Body of pancreas (tissue), 4 donors: ENCODE data around the gene SERTAD1.

Experiments used
- POLR2A ChIP-seq, 3 donors: fragments of 450-650 bp; IDR thresholded peaks; one replicate each; pipeline ENCODE4 v1.6.1; 2016; ENCODE audit warnings: antibody characterized with exemption in 3 of 3, mild to moderate bottlenecking in 2 of 3
- TF ChIP-seq, protein P1 (sequence below), 7 experiments: fragments of 450-650 bp in 4 of 7; fragments of 200-600 bp in 3 of 7; sonication (generic) in 3 of 7; IDR thresholded peaks; one replicate each; pipeline ENCODE4 v1.5.1; 2016 to 2019; ENCODE audit warnings: antibody characterized with exemption in 7 of 7

DNA sequence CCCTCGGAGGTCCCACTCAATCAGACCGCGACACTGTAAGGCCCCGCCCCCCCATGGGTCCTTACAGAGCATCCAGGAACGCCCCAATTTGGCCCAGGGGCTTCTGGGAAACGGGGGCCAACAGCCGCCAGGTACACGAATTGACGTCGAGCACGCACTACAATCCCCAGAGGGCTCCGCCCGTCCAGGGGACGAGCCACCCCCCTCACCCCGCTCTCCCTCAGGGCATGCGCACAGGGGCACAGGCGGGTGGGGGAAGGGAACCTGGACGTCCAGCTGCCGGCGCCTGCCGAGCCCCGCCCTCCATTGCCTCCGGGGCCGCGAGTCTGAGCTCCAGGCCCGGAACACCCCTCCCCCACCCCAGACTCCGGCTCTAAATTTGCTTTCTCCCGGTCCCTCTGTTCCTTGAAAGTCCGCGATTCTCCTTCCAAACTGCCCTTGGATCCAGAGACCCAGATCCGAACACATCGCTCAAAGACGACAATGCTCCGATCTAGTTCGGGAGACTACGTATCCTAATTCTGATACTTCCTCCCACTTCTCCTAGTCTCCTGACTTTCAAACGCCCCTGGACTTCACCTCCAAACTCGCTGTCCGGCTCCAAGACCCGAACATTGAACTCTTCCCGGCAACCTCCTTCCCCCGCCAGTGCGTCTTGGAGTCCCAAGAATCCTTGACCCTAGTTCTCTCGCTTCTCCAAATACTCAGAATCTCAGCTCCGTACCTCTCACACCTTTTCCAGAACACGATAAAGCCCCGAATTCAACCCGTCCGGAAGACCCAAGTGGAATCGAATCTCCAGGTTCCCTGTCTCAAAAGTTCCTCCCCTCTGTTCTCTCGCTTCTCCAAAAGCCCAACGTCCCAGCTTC is 17.6 kb upstream of the SERTAD1 start:
- TF ChIP-seq, protein P1, sequence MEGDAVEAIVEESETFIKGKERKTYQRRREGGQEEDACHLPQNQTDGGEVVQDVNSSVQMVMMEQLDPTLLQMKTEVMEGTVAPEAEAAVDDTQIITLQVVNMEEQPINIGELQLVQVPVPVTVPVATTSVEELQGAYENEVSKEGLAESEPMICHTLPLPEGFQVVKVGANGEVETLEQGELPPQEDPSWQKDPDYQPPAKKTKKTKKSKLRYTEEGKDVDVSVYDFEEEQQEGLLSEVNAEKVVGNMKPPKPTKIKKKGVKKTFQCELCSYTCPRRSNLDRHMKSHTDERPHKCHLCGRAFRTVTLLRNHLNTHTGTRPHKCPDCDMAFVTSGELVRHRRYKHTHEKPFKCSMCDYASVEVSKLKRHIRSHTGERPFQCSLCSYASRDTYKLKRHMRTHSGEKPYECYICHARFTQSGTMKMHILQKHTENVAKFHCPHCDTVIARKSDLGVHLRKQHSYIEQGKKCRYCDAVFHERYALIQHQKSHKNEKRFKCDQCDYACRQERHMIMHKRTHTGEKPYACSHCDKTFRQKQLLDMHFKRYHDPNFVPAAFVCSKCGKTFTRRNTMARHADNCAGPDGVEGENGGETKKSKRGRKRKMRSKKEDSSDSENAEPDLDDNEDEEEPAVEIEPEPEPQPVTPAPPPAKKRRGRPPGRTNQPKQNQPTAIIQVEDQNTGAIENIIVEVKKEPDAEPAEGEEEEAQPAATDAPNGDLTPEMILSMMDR (IDR thresholded peaks at IDR 0.05) = no peak
- peak in 2 of 3 donors; percentile 54 to 62 for TF ChIP-seq POLR2A (IDR thresholded peaks at IDR 0.05)
